Measurements from ENCODE around the gene MBNL2.

MBNL2 gene

GRCh38 chr13:97395447-97396136, 173.5 kb downstream of the MBNL2 start:
- peaks cover 15% of the 10 kb centered on the region for H3K36me3 ChIP-seq (ENCODE audit: insufficient read depth, low read length)

GRCh38 chr13:97397267-97397666, 175.1 kb downstream of the MBNL2 start:
- H3K9me3 ChIP-seq (ENCODE audit: low read length), result no peaks in the 10 kb centered on the region
- H3K36me3 ChIP-seq (ENCODE audit: insufficient read depth, low read length), result peaks cover 3% of the 10 kb centered on the region
- no peaks in the 10 kb centered on the region for H3K27me3 ChIP-seq (ENCODE audit: insufficient read depth, low read length)
- H3K4me1 ChIP-seq (ENCODE audit: insufficient read depth, low read length), result no peaks in the 10 kb centered on the region
- H2AFZ ChIP-seq (ENCODE audit: low read depth, low read length), result no peak overlapping the region
- H3K4me3 ChIP-seq (ENCODE audit: low read length), result no peak overlapping the region

More at GRCh38 chr13:97395447-97396136, 173.5 kb downstream of the MBNL2 start:
- Histone ChIP-seq H3K27me3 (ENCODE audit: insufficient read depth, low read length) (no peaks in the 10 kb centered on the region), H3K4me1 (ENCODE audit: insufficient read depth, low read length) (peaks cover 2% of the 10 kb centered on the region), H2AFZ (ENCODE audit: low read depth, low read length) (no peak overlapping the region), H3K9me3 (ENCODE audit: low read length) (no peaks in the 10 kb centered on the region), H3K4me3 (ENCODE audit: low read length) (no peak overlapping the region)

- no peak overlapping the region for H3K4me3 ChIP-seq (ENCODE audit: low read length)
- no peak overlapping the region for H2AFZ ChIP-seq (ENCODE audit: low read depth, low read length)
- H3K36me3 ChIP-seq (ENCODE audit: insufficient read depth, low read length), result no peaks in the 10 kb centered on the region
- no peaks in the 10 kb centered on the region for H3K4me1 ChIP-seq (ENCODE audit: insufficient read depth, low read length)
- H3K9me3 ChIP-seq (ENCODE audit: low read length), result no peaks in the 10 kb centered on the region
- H3K27me3 ChIP-seq (ENCODE audit: insufficient read depth, low read length), result no peaks in the 10 kb centered on the region
Observed at GRCh38 chr13:97401421-97401820, 179.3 kb downstream of the MBNL2 start.

GRCh38 chr13:97403893-97404750, 182.0 kb downstream of the MBNL2 start:
- Histone ChIP-seq H3K9me3 (ENCODE audit: low read length) (no peaks in the 10 kb centered on the region), H3K36me3 (ENCODE audit: insufficient read depth, low read length) (no peaks in the 10 kb centered on the region), H3K27me3 (ENCODE audit: insufficient read depth, low read length) (no peaks in the 10 kb centered on the region), H3K4me1 (ENCODE audit: insufficient read depth, low read length) (no peaks in the 10 kb centered on the region), H3K4me3 (ENCODE audit: low read length) (no peak overlapping the region), H2AFZ (ENCODE audit: low read depth, low read length) (no peak overlapping the region)

- H3K4me3 ChIP-seq (ENCODE audit: low read length), result no peak overlapping the region
- no peaks in the 10 kb centered on the region for H3K27me3 ChIP-seq (ENCODE audit: insufficient read depth, low read length)
- H3K9me3 ChIP-seq (ENCODE audit: low read length), result peaks cover 3% of the 10 kb centered on the region
- no peaks in the 10 kb centered on the region for H3K36me3 ChIP-seq (ENCODE audit: insufficient read depth, low read length)
- no peak overlapping the region for H2AFZ ChIP-seq (ENCODE audit: low read depth, low read length)
- no peaks in the 10 kb centered on the region for H3K4me1 ChIP-seq (ENCODE audit: insufficient read depth, low read length)
Observed at GRCh38 chr13:97407540-97407939, 185.4 kb downstream of the MBNL2 start.

GRCh38 chr13:97408938-97409337, 186.8 kb downstream of the MBNL2 start:
- no peaks in the 10 kb centered on the region for H3K27me3 ChIP-seq (ENCODE audit: insufficient read depth, low read length)
- H2AFZ ChIP-seq (ENCODE audit: low read depth, low read length), result no peak overlapping the region
- peaks cover 3% of the 10 kb centered on the region for H3K9me3 ChIP-seq (ENCODE audit: low read length)
- H3K36me3 ChIP-seq (ENCODE audit: insufficient read depth, low read length), result no peaks in the 10 kb centered on the region
- no peak overlapping the region for H3K4me3 ChIP-seq (ENCODE audit: low read length)
- H3K4me1 ChIP-seq (ENCODE audit: insufficient read depth, low read length), result no peaks in the 10 kb centered on the region

- no peak overlapping the region for H3K4me3 ChIP-seq (ENCODE audit: low read length)
- H3K9me3 ChIP-seq (ENCODE audit: low read length), result peaks cover 3% of the 10 kb centered on the region
- H3K36me3 ChIP-seq (ENCODE audit: insufficient read depth, low read length), result no peaks in the 10 kb centered on the region
- H2AFZ ChIP-seq (ENCODE audit: low read depth, low read length), result no peak overlapping the region
- peaks cover 6% of the 10 kb centered on the region for H3K4me1 ChIP-seq (ENCODE audit: insufficient read depth, low read length)
- H3K27me3 ChIP-seq (ENCODE audit: insufficient read depth, low read length), result no peaks in the 10 kb centered on the region
Observed at GRCh38 chr13:97411984-97412383, 189.9 kb downstream of the MBNL2 start.

GRCh38 chr13:97413694-97414093, 191.6 kb downstream of the MBNL2 start:
- Histone ChIP-seq H2AFZ (ENCODE audit: low read depth, low read length) (no peak overlapping the region), H3K27me3 (ENCODE audit: insufficient read depth, low read length) (no peaks in the 10 kb centered on the region), H3K4me3 (ENCODE audit: low read length) (no peak overlapping the region), H3K4me1 (ENCODE audit: insufficient read depth, low read length) (peaks cover 6% of the 10 kb centered on the region), H3K9me3 (ENCODE audit: low read length) (peaks cover 3% of the 10 kb centered on the region), H3K36me3 (ENCODE audit: insufficient read depth, low read length) (no peaks in the 10 kb centered on the region)

GRCh38 chr13:97414392-97414791, 192.3 kb downstream of the MBNL2 start:
- Histone ChIP-seq H3K9me3 (ENCODE audit: low read length) (peaks cover 3% of the 10 kb centered on the region), H2AFZ (ENCODE audit: low read depth, low read length) (no peak overlapping the region), H3K4me1 (ENCODE audit: insufficient read depth, low read length) (peaks cover 6% of the 10 kb centered on the region), H3K36me3 (ENCODE audit: insufficient read depth, low read length) (no peaks in the 10 kb centered on the region), H3K27me3 (ENCODE audit: insufficient read depth, low read length) (no peaks in the 10 kb centered on the region), H3K4me3 (ENCODE audit: low read length) (no peak overlapping the region)

- Histone ChIP-seq H3K9me3 (ENCODE audit: low read length) (no peaks in the 10 kb centered on the region), H3K4me1 (ENCODE audit: insufficient read depth, low read length) (peaks cover 6% of the 10 kb centered on the region), H3K36me3 (ENCODE audit: insufficient read depth, low read length) (no peaks in the 10 kb centered on the region), H3K27me3 (ENCODE audit: insufficient read depth, low read length) (no peaks in the 10 kb centered on the region), H3K4me3 (ENCODE audit: low read length) (no peak overlapping the region), H2AFZ (ENCODE audit: low read depth, low read length) (no peak overlapping the region)
Observed at GRCh38 chr13:97417698-97418097, 195.6 kb downstream of the MBNL2 start.

GRCh38 chr13:97422118-97423054, 200.3 kb downstream of the MBNL2 start:
- H3K27me3 ChIP-seq (ENCODE audit: insufficient read depth, low read length), result no peaks in the 10 kb centered on the region
- no peaks in the 10 kb centered on the region for H3K4me1 ChIP-seq (ENCODE audit: insufficient read depth, low read length)

GRCh38 chr13:97423300-97424045, 201.3 kb downstream of the MBNL2 start:
- no peaks in the 10 kb centered on the region for H3K36me3 ChIP-seq (ENCODE audit: insufficient read depth, low read length)
- H3K4me1 ChIP-seq (ENCODE audit: insufficient read depth, low read length), result no peaks in the 10 kb centered on the region
- no peak overlapping the region for H2AFZ ChIP-seq (ENCODE audit: low read depth, low read length)
- H3K27me3 ChIP-seq (ENCODE audit: insufficient read depth, low read length), result no peaks in the 10 kb centered on the region
- H3K4me3 ChIP-seq (ENCODE audit: low read length), result no peak overlapping the region
- no peaks in the 10 kb centered on the region for H3K9me3 ChIP-seq (ENCODE audit: low read length)

More at GRCh38 chr13:97422118-97423054, 200.3 kb downstream of the MBNL2 start:
- no peak overlapping the region for H3K4me3 ChIP-seq (ENCODE audit: low read length)
- no peak overlapping the region for H2AFZ ChIP-seq (ENCODE audit: low read depth, low read length)
- no peaks in the 10 kb centered on the region for H3K36me3 ChIP-seq (ENCODE audit: insufficient read depth, low read length)
- no peaks in the 10 kb centered on the region for H3K9me3 ChIP-seq (ENCODE audit: low read length)

Data from neuron (in vitro differentiated cells).